Astrocyte (in vitro differentiated cells and primary cell): ENCODE results near the gene LRRC53.

Experiments
- CTCF ChIP-seq: IDR thresholded peaks from 2 replicates; pipeline ENCODE4 v1.5.1; 2011; ENCODE audit warnings: low read depth, mild to moderate bottlenecking, inconsistent platforms, low read length, moderate library complexity; ENCODE audit not compliant: insufficient read depth
- EZH2 ChIP-seq: IDR thresholded peaks from 2 replicates; pipeline ENCODE4 v1.6.1; 2012; ENCODE audit warnings: mild to moderate bottlenecking, low read length, inconsistent platforms; ENCODE audit not compliant: insufficient read depth

GRCh38 chr1:74522148-74522547, 9.7 kb upstream of the LRRC53 start:
- TF ChIP-seq CTCF, result no peak
- TF ChIP-seq EZH2, result no peak
